Measurements from ENCODE around the gene EPS8L2.
"Not testable (repeated sequence)": the region's sequence is repeated elsewhere in the genome, so short reads cannot be mapped to it uniquely, and the experiment has no call there.

EPS8L2 gene

DNA sequence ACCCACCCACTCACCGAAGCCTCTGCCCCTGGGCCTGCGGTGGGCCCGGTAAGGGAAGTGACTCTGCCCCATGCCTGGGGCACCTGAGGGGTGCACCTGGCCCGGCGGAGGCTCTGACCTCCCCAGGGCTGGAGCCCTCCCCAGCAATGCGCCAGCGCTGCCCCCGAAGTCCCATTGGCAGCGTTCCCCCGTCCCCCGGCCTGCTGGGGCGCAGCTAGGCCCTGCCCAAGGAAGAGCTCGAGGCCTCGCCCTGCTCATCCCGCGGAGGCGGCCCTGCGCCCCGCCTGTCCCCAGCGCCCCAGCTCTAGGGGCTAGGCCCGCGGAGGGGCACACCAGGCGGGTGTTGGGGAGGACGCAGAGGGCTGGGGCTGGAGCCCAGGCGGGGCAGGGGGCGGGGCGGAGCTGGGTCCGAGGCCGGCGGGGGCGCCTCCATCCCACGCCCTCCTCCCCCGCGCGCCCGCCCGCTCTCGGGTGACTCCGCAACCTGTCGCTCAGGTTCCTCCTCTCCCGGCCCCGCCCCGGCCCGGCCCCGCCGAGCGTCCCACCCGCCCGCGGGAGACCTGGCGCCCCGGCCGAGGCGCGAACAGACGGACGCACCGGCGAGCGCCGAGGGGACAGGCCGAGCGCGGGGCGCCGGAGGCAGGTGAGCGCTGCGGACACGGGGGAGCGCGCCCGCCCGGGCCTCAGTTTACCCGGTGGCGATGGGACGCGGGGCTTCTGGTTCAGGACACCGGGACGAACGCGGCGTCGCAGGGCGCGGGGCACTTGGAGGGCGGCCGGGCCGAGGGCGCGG is at the start of gene EPS8L2:
TSS of gene EPS8L2 (plus strand) at position 586 of the 793 bp plus-strand sequence. CDS start 3,177 bp downstream, outside the sequence.
- no peak for DNase-seq

DNA sequence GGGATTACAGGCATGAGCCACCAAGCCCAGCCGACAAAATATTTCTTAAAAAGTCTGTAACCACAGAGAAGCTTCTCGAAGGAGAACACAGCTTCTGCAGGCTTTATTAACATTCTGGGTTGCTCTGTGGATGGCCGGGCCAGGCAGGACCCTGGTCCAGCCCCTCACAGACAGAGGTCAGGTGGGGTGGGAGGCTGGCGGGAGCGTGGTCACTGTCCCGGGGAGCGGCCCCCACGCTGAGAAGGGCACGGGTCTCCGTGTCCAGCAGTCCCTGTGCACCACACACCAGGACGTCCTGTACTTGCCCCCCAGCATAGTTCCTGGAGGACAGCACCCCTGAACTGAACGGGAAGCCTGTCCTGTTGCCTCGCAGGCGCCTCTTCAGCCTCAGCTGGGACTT is 49.6 kb upstream of the EPS8L2 start:
- DNase-seq = no peak

DNA sequence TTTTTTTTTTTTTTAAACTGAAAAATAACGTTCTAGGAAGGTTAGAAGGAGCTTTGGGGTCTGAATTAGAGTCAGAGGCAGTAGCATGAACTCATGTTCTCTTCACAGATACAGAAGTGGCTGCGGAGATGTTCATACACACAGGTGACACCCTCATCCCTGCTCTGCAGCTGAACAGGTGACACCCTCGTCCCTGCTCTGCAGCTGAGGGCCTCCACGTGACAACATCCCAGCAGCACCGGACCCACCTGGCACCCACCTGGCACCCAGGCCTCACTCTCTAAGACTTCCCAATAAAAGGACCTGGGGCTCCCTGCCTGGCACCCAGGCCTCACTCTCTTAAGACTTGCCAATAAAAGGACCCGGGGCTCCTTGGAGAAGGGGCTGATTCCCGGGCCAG is 49.2 kb upstream of the EPS8L2 start:
- no peak for DNase-seq

DNA sequence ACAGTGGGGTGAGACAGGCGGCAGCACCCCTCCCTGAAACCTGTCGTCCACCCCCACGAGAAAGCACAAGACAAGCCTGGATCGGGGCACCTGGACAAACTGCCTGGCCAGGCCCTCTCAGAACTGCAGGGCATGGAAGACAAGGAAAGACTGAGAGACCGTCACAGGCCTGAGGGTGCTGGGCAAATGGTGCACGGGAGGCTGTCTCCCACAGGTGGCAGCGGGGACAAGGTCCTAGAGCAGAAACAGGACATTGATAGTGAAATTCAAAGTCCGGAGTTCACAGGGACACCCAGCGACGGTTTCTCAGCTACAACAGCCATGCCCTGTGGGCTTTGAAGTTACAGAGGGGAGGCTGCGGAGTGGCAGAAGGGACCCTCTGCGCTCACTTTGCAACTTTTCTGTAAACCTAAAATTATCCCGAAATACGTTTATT is 48.3 kb upstream of the EPS8L2 start:
- DNase-seq = no peak

DNA sequence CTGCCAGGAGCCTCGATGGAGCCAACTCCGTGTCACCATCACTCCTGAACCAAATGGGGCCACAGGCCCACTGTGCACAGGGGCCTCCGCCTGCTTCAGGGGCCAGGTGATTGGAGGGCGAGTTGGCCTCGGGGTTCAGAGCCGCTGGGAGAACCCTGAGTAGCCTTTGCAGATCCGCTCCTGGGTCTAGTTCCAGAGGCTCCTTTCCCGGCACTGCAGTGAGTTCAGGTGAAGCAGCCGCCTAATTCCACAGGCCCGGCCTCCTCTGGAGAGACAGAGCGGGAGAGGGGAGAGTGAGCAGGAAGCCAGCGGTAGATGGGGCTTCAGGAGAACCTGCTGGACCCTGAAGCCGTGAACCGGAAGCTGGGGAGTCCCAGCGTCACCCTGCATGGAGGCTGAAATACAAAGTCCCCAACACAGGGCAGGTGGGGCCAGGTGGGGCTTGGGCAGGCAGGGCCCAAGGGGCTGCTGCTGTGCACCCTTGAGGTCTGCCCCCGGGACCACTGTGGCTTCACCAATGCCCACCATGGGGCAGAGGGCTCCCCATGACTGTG is 46.4 kb upstream of the EPS8L2 start:
- DNase-seq = no peak

- no peak for DNase-seq
Observed at GRCh38 chr11:660281-660680, 45.8 kb upstream of the EPS8L2 start.

- DNase-seq = no peak
Observed at GRCh38 chr11:660681-661444, 45.2 kb upstream of the EPS8L2 start.

DNA sequence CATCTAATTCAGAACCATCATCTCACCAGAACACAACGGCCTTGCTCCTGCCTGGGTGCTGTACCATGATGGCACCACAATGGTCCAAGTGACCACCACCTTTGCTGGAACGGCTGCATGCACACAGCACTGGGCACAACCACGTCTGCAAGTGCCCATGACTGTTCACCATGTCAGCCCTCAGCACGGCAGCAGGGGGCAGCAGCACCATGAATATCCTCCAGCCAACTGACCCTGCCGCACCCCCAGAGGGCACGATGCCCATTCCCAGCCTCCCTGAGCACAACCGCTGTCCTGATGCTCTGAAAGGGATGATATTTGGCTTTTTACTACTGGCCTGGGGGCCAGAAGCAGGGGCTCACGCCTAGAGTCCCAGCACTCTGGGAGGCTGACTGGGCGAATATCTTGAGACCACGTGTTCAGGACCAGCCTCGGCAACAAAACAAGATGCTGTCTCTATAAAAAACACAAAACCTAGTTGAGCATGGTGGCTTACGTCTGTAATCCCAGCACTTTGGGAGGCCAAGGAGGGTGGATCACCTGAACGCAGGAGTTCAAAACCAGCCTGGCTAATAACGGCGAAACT is 43.2 kb upstream of the EPS8L2 start:
- peak; percentile 73 for DNase-seq

GRCh38 chr11:665062-665703 is 40.8 kb upstream of the EPS8L2 start:
- no peak for DNase-seq

DNA sequence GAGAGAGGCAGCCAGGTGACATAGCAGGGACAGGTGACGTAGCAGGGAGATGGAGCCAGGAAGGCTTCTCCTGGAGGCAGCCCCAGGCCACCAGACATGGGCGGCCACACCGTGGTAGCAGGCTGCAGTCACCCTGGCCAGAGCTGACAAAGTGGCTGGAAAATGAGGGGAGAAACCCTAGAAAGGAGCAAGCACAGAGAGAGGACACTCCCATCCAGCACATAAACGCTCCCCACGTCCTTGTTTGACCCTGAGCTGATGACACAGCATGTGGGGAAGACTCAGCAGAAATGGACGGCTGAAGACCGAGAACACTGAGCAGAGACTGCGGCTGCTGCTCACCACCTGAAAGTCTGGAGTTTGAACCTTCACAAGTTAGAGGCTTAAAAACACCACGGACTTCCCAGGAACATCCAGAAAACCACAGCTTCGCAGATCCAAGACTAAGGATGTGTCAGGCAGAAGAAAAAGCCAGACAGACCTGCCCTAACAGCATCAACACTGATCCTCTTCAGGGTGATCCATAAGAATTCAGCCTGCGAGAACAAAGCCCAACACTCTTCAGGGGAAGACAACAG is 40.2 kb upstream of the EPS8L2 start:
- peak; percentile 11 for DNase-seq

DNA sequence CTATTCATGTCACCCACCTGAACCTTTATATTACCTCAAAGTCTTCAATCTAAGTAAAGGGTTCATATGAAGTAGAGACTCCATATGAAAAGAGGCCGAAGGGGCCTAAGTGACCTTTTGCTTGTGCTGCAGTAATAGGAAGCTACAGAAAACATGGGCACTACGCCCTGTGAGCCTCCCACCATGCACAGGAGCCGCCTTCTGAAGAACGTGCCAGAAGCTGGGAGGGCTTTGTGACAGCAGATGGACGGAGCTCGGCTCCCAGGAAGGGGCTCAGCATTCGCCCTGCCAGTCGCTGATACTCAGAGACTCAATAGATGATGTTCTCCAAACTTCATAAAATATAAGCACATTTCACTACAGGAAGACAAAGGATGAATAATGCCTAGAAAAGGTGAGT is 32.2 kb upstream of the EPS8L2 start:
- no peak for DNase-seq

DNA sequence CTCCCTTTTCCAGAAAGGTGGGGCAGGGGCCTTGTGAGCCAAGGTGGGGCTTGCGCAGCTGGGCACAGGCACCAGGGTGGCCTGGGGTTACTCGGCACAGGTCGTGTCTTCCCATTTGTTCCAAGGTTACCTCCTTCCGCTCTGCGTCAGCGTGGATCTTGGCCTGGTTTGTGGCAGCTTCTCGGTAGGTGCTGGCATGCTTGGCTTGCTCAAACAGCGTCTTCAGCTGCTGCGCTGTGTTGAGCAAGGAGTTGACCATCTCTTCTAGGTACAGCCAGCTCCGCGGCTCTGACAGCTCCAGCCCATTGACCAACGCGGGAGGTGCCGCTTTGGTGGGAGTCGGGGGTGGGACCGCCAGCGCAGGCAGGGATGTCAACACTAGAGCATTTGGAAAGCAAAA is 31.6 kb upstream of the EPS8L2 start:
- no peak for DNase-seq

DNA sequence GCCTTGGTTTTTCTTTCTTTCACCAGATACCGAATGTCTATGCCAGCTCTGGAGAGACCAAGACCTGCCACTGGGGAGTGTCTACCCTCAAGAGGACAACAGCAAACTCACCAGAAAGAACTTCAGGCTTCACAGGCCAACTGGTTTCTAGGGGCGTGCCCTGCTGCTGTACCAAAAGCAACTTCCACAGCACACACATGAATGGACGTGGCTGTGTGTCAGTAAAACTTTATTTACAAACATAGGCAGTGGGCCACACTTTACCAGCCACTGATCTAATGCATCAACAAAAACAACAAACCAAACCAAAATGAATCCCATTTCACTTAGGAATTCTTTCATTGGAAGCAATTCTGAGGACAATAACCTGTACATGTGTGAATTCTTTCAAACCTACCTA is 27.7 kb upstream of the EPS8L2 start:
- DNase-seq = no peak

DNA sequence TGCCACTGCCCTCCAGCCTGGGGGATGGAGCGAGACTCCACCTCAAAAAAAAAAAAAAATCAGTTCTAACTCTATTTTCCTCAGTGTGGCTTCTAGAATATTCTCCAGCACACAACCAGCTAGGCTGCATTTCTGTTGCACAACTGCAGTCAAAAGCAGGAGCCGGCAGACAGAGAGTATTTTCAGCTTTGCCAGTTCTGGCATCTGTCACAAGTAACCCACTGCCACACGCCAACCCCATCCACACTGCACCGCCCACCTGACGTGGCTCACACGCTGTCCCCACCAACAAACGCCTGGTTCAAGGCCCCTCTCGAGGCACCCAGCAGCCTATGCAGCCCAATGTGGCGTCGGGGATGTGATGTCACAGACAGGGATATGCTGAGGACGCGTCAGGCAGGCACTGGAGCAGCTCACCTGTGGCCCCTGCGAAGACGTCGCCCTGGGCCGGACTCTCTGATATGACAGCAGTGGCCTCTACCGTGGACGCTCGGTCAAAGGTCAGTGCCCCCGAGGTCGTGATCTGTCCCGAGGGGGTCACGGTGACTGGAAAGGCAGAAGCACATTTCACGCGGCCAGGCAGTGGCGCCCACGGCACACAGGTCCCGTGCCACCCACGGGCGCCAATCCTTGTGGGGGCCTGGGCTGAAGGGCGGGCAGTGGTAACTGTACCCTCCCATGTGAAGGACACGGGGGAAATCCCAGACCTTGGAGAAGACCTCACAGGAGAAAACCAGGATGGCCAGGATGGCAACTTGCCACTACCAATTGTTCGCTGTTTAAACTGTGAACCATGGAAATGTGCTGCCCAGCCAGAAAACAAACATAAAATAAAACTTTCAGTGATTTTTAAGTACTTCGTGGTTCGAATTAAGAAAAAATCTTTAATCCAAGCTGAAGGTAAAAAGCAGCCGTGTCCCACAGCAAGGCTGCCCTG is 26.5 kb upstream of the EPS8L2 start:
- no peak for DNase-seq

DNA sequence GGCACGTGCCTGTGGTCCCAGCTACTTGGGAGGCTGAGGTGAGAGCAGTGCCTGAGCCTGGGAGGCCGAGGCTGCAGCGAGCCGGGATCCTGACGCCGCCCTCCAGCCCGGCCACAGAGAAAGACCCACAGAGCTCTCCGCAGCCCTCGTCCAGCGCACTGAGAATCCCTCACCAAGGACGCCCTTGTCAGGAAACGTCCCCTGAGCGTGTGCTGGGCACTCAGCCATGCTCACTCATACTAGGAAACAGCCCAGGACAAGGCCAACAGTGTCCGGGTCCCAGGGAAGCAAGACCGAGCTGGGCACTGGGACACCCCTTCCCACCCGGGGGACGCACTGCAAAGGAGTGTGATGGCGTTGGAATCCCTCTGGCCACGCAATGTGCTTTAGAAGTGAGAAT is 25.6 kb upstream of the EPS8L2 start:
- DNase-seq = no peak

DNA sequence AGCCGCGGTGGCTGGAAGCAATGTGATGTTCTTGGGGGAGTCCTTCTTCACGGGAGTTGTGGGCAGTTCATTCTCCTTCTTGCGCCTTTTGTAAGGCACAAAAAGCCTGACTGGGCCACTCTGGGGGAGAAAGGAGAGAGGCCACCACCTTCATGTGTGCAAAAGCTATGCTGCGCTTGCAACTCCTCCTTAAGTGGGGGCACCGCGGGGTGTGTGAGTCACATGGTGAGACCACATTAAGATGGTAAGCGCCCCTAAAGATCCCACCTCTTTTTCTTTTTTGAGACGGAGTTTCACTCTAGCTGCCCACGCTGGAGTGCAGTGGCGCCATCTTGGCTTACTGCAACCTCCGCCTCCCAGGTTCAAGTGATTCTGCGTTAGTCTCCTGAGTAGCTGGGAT is 25.1 kb upstream of the EPS8L2 start:
- DNase-seq = no peak

- DNase-seq = no peak
Observed at GRCh38 chr11:686451-687243, 19.4 kb upstream of the EPS8L2 start.

DNA sequence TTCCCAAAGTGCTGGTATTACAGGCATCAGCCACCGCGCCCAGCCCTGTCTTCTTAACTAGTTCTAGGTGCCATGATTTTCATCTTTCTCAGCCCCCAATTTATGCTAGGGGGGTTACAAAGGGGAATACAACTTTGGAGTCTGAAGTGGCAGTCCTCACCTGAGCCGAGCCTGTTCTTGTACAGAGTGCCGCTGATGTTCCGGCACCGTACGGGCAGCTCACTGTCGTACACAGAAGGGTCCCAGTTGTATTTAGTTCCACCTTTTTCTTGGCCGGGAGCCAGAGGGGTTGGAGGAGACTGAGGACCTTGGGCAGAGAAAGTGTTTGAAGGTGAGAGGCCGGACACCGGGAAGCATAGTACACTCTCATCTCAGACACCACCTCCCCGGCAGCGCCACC is 18.3 kb upstream of the EPS8L2 start:
- no peak for DNase-seq

DNA sequence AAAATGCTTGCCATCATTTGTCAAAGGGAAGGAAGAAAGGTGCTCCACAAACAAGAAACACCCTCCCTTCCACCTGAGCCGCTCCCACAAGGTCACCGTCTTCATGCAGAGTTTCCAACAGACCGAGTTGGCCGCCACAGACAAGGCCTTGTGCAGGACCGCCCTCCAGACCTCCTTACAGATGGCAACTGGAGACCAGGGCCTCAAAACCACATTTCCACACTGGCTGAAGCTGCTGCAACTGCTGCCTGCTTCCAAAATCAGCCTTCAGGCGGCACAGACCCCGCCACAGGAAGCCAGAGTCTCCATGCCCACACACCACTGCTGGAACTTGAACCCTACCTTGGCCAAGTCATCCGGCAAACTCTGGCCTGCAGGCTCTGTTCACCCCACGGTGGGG is 17.4 kb upstream of the EPS8L2 start:
- DNase-seq = no peak

DNA sequence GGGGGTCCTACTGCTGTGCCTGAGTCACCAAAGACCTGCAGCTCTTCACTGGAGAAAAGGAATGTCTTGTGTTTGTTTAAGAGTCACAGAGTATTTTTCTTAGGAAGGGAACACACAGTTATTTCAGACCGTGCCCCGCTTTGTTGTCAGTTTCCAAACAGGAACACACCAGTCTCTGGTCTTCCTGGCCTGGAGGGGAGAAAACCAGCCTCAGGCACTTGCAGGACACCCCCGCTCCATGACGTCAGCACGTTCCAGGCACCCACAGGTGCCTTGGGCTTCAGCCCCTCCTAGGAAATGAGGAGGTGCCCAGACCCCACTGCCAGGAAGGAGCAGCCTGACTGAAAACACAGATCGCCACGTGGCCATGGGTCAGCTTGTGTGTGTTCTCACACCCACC is 16.4 kb upstream of the EPS8L2 start:
- no peak for DNase-seq

DNA sequence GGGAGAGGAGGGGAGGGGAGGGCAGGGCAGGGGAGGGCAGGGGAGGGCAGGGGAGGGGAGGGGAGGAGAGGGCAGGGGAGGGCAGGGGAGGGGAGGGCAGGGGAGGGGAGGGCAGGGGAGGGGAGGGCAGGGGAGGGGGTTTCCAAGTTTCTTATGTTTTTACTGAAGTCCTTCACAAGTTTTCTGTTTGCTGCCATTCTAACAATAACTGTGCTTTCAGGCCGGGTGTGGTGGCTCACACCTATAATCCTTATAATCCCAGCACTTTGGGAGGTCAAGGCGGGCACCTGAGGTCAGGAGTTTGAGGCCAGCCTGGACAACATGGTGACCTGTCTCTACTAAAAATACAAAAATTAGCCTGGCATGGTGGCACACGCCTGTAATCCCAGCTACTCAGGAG is 15.8 kb upstream of the EPS8L2 start:
- DNase-seq = not testable (repeated sequence)

Data from suppressor macrophage treated with lipopolysaccharide for 4 hours (primary cell).